ENCODE measurements around the gene MRPL40.

The MRPL40 gene

GRCh38 chr22:19386248-19386647 lies 46.1 kb upstream of the MRPL40 start:
- Histone ChIP-seq H3K9me2 (replicated peaks; ENCODE audit: insufficient read depth, low read length) (no peaks in the 10 kb centered on the region), H4K20me1 (ENCODE audit: low read depth, low read length) (no peaks in the 10 kb centered on the region), H3K9ac (ENCODE audit: low read length) (no peak overlapping the region), H3K27ac (ENCODE audit: low read depth, low read length) (no peak overlapping the region), H3K4me3 (ENCODE audit: insufficient read depth, low read length, poor library complexity, severe bottlenecking) (no peak overlapping the region), H3K4me2 (ENCODE audit: low read depth, low read length, poor library complexity, severe bottlenecking) (no peak overlapping the region), H3F3A (ENCODE audit: insufficient read depth) (no peaks in the 10 kb centered on the region), H2AFZ (ENCODE audit: low read depth, low read length, severe bottlenecking) (no peak overlapping the region), H3K36me3 (ENCODE audit: low read length) (no peaks in the 10 kb centered on the region), H3K27me3 (ENCODE audit: low read length) (no peaks in the 10 kb centered on the region), H3K9me3 (ENCODE audit: insufficient read depth, low read length) (no peaks in the 10 kb centered on the region), H3K79me2 (ENCODE audit: insufficient read depth, low read length) (no peaks in the 10 kb centered on the region)
- TF ChIP-seq EZH2phosphoT487 (conservative IDR thresholded peaks at IDR 0.05; ENCODE audit: low read length): no peak
- no peak for TF ChIP-seq CTCF (IDR thresholded peaks at IDR 0.05; ENCODE audit: insufficient read depth, low read length, poor library complexity, severe bottlenecking)

DNA sequence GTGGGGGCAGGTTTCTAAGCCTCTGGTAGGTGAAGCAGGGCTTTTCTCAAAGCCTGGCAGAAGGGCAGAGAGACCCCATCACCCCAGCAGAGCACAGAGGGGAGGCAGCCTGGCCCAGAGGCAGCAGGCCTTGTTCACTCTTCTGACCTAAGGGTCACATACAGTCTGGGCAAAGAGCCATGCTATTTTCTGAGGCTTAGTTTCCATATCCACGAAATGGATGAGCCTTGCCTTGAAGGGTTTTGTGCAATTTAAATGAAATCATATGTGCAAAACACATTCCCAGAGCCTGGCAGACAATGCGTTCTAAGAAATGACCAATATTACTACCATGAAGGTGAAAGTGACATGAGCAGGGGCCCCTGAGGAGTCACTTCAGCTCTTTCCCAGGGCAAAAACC lies 45.3 kb upstream of the MRPL40 start:
- Histone ChIP-seq H3F3A (ENCODE audit: insufficient read depth) (no peaks in the 10 kb centered on the region), H3K9me2 (replicated peaks; ENCODE audit: insufficient read depth, low read length) (no peaks in the 10 kb centered on the region), H4K20me1 (ENCODE audit: low read depth, low read length) (no peaks in the 10 kb centered on the region), H2AFZ (ENCODE audit: low read depth, low read length, severe bottlenecking) (no peak overlapping the region), H3K27ac (ENCODE audit: low read depth, low read length) (no peak overlapping the region), H3K9ac (ENCODE audit: low read length) (no peak overlapping the region), H3K9me3 (ENCODE audit: insufficient read depth, low read length) (no peaks in the 10 kb centered on the region), H3K4me3 (ENCODE audit: insufficient read depth, low read length, poor library complexity, severe bottlenecking) (no peak overlapping the region), H3K4me2 (ENCODE audit: low read depth, low read length, poor library complexity, severe bottlenecking) (no peak overlapping the region), H3K36me3 (ENCODE audit: low read length) (no peaks in the 10 kb centered on the region), H3K79me2 (ENCODE audit: insufficient read depth, low read length) (no peaks in the 10 kb centered on the region), H3K27me3 (ENCODE audit: low read length) (no peaks in the 10 kb centered on the region)
- TF ChIP-seq EZH2phosphoT487 (conservative IDR thresholded peaks at IDR 0.05; ENCODE audit: low read length) (no peak), CTCF (IDR thresholded peaks at IDR 0.05; ENCODE audit: insufficient read depth, low read length, poor library complexity, severe bottlenecking) (no peak)

- Histone ChIP-seq H2AFZ (ENCODE audit: low read depth, low read length, severe bottlenecking) (no peak overlapping the region), H3K79me2 (ENCODE audit: insufficient read depth, low read length) (no peaks in the 10 kb centered on the region), H3K27me3 (ENCODE audit: low read length) (no peaks in the 10 kb centered on the region), H3K9me2 (replicated peaks; ENCODE audit: insufficient read depth, low read length) (no peaks in the 10 kb centered on the region), H3K27ac (ENCODE audit: low read depth, low read length) (no peak overlapping the region), H4K20me1 (ENCODE audit: low read depth, low read length) (no peaks in the 10 kb centered on the region), H3K4me2 (ENCODE audit: low read depth, low read length, poor library complexity, severe bottlenecking) (no peak overlapping the region), H3K4me3 (ENCODE audit: insufficient read depth, low read length, poor library complexity, severe bottlenecking) (no peak overlapping the region), H3K9me3 (ENCODE audit: insufficient read depth, low read length) (no peaks in the 10 kb centered on the region), H3F3A (ENCODE audit: insufficient read depth) (no peaks in the 10 kb centered on the region), H3K9ac (ENCODE audit: low read length) (no peak overlapping the region), H3K36me3 (ENCODE audit: low read length) (no peaks in the 10 kb centered on the region)
- TF ChIP-seq CTCF (IDR thresholded peaks at IDR 0.05; ENCODE audit: insufficient read depth, low read length, poor library complexity, severe bottlenecking): no peak
- no peak for TF ChIP-seq EZH2phosphoT487 (conservative IDR thresholded peaks at IDR 0.05; ENCODE audit: low read length)
Measured at GRCh38 chr22:19387575-19387974, 44.8 kb upstream of the MRPL40 start.

DNA sequence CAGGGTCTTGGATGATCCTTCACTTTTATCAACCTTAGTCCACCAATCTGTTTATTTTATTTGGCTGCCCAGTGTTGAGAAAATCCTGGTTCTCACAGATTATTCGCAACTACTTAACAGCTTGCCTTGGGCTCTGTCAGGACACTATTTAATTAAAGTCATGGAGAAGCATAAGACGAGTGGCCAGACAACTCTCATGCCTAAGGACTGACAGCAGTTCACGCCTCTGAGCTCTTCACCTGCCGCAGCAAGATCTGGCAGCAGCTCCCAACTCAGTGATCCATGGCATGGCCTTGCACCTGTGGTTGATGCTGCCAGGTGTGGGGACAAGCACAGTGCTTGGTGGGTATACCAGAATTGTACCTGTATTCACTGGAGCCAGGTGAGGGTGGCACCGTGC lies 38.6 kb upstream of the MRPL40 start:
- Histone ChIP-seq H3K27ac (ENCODE audit: low read depth, low read length) (no peak overlapping the region), H3K4me2 (ENCODE audit: low read depth, low read length, poor library complexity, severe bottlenecking) (no peak overlapping the region), H3K79me2 (ENCODE audit: insufficient read depth, low read length) (no peaks in the 10 kb centered on the region), H3K9me2 (replicated peaks; ENCODE audit: insufficient read depth, low read length) (no peaks in the 10 kb centered on the region), H3K27me3 (ENCODE audit: low read length) (no peaks in the 10 kb centered on the region), H3K9ac (ENCODE audit: low read length) (no peak overlapping the region), H3K4me3 (ENCODE audit: insufficient read depth, low read length, poor library complexity, severe bottlenecking) (no peak overlapping the region), H2AFZ (ENCODE audit: low read depth, low read length, severe bottlenecking) (no peak overlapping the region), H4K20me1 (ENCODE audit: low read depth, low read length) (no peaks in the 10 kb centered on the region), H3F3A (ENCODE audit: insufficient read depth) (no peaks in the 10 kb centered on the region), H3K9me3 (ENCODE audit: insufficient read depth, low read length) (no peaks in the 10 kb centered on the region), H3K36me3 (ENCODE audit: low read length) (no peaks in the 10 kb centered on the region)
- TF ChIP-seq CTCF (IDR thresholded peaks at IDR 0.05; ENCODE audit: insufficient read depth, low read length, poor library complexity, severe bottlenecking): no peak
- no peak for TF ChIP-seq EZH2phosphoT487 (conservative IDR thresholded peaks at IDR 0.05; ENCODE audit: low read length)
